Activated naive CD8-positive, alpha-beta T cell treated with anti-CD3 and anti-CD28 coated beads, Interleukin-2, amount 10 ng/mL, durations not matched to agents 7 days and 5 days (primary cell): ENCODE measurements around the gene C1orf52. TPM values are rescaled to one million over a fixed set of nuclear protein-coding genes. Genes with fewer than 3 reads are reported as not detected.

ENCODE experiments used
- ATAC-seq: fragments of 150-1000 bp; cut with Tn5 transposase; one replicate; pipeline ENCODE4 v1.10.0; 2021; ENCODE audit warnings: low read depth, moderate library complexity
- POLR2A ChIA-PET: fragments of 350-600 bp; sonication (Branson Sonifier 250); formaldehyde crosslinking; loops from one replicate; lab custom pipeline; 2021; ENCODE audit warnings: antibody characterized with exemption; lab: Charles Lee
- DNase-seq: peaks from one replicate; pipeline ENCODE4 v3.0.0; 2021
- H3K27ac Mint-ChIP-seq: one replicate; pipeline ENCODE4 v1.8.0; 2022; ENCODE audit warnings: mild to moderate bottlenecking, mixed read lengths
- H3K27me3 Mint-ChIP-seq: one replicate; pipeline ENCODE4 v1.8.0; 2022; ENCODE audit warnings: mild to moderate bottlenecking, moderate library complexity, mixed read lengths
- H3K36me3 Mint-ChIP-seq: one replicate; pipeline ENCODE4 v1.8.0; 2021; ENCODE audit warnings: mild to moderate bottlenecking, mixed read lengths
- H3K4me1 Mint-ChIP-seq: one replicate; pipeline ENCODE4 v1.8.0; 2021; ENCODE audit warnings: mixed read lengths
- H3K4me3 Mint-ChIP-seq: one replicate; pipeline ENCODE4 v1.8.0; 2022; ENCODE audit warnings: mild to moderate bottlenecking, moderate library complexity, mixed read lengths
- H3K9me3 Mint-ChIP-seq: one replicate; pipeline ENCODE4 v1.8.0; 2021; ENCODE audit warnings: mixed read lengths
- total RNA-seq, 2 experiments: library from RNA; stranded (reverse); gene quantifications; one replicate each; pipeline ENCODE4 v1.2.3, GENCODE V29; 2021

The C1orf52 gene
- total RNA-seq, 2 experiments from 2014 or later = 31.2 to 35.7 TPM

GRCh38 chr1:85240643-85241042 is 18.8 kb downstream of the C1orf52 start:
- Mint-ChIP-seq H3K27me3 (peaks cover 6% of the 10 kb centered on the region), H3K36me3 (peaks cover 6% of the 10 kb centered on the region), H3K4me3 (no peak overlapping the region), H3K27ac (peak overlapping the region; percentile 81), H3K4me1 (peaks cover 19% of the 10 kb centered on the region), H3K9me3 (peaks cover 1% of the 10 kb centered on the region)
- ATAC-seq (no peak), DNase-seq (no peak)
- POLR2A ChIA-PET = interaction anchor here (1.1 to 1.5 kb wide), 2 partner anchors 14 to 19 kb away, joined by 3 to 6 read pairs; partner anchors contain the start of gene C1orf52

GRCh38 chr1:85240174-85240601 is 19.3 kb downstream of the C1orf52 start:
- H3K27ac Mint-ChIP-seq = peak overlapping the region; percentile 81
- POLR2A ChIA-PET = interaction anchor here (1.1 to 1.5 kb wide), 2 partner anchors 14 to 19 kb away, joined by 3 to 6 read pairs; partner anchors contain the start of gene C1orf52
- H3K36me3 Mint-ChIP-seq = peaks cover 4% of the 10 kb centered on the region
- H3K27me3 Mint-ChIP-seq = peaks cover 6% of the 10 kb centered on the region
- peaks cover 1% of the 10 kb centered on the region for H3K9me3 Mint-ChIP-seq
- no peak for DNase-seq
- peak; percentile 72 for ATAC-seq
- H3K4me1 Mint-ChIP-seq = peaks cover 16% of the 10 kb centered on the region
- no peak overlapping the region for H3K4me3 Mint-ChIP-seq

GRCh38 chr1:85237613-85238012 is 21.8 kb downstream of the C1orf52 start:
- Mint-ChIP-seq H3K4me3 (no peak overlapping the region), H3K27ac (no peak overlapping the region), H3K9me3 (peaks cover 1% of the 10 kb centered on the region), H3K4me1 (peaks cover 10% of the 10 kb centered on the region), H3K27me3 (peaks cover 10% of the 10 kb centered on the region), H3K36me3 (peaks cover 4% of the 10 kb centered on the region)
- POLR2A ChIA-PET = no interaction called here
- DNase-seq = no peak
- ATAC-seq = no peak

- ATAC-seq (no peak), DNase-seq (no peak)
- Mint-ChIP-seq H3K36me3 (no peaks in the 10 kb centered on the region), H3K27ac (no peak overlapping the region), H3K4me1 (no peaks in the 10 kb centered on the region), H3K27me3 (peaks cover 7% of the 10 kb centered on the region), H3K4me3 (no peak overlapping the region), H3K9me3 (no peaks in the 10 kb centered on the region)
- POLR2A ChIA-PET = no interaction called here
These were observed 29.0 kb downstream of the C1orf52 start for GRCh38 chr1:85230305-85230977.

- Mint-ChIP-seq H3K27ac (no peak overlapping the region), H3K4me3 (no peak overlapping the region), H3K4me1 (no peaks in the 10 kb centered on the region), H3K36me3 (no peaks in the 10 kb centered on the region), H3K9me3 (no peaks in the 10 kb centered on the region), H3K27me3 (peaks cover 5% of the 10 kb centered on the region)
- ATAC-seq (no peak), DNase-seq (no peak)
- POLR2A ChIA-PET = no interaction called here
These were observed 29.8 kb downstream of the C1orf52 start for GRCh38 chr1:85229574-85230097.

- no peak overlapping the region for H3K4me3 Mint-ChIP-seq
- peaks cover 5% of the 10 kb centered on the region for H3K27me3 Mint-ChIP-seq
- no peaks in the 10 kb centered on the region for H3K36me3 Mint-ChIP-seq
- H3K4me1 Mint-ChIP-seq = no peaks in the 10 kb centered on the region
- DNase-seq (no peak), ATAC-seq (no peak)
- no peak overlapping the region for H3K27ac Mint-ChIP-seq
- POLR2A ChIA-PET = no interaction called here
- H3K9me3 Mint-ChIP-seq = no peaks in the 10 kb centered on the region
These were observed 30.5 kb downstream of the C1orf52 start for GRCh38 chr1:85228972-85229371.

- no peak overlapping the region for H3K27ac Mint-ChIP-seq
- POLR2A ChIA-PET = no interaction called here
- no peak overlapping the region for H3K4me3 Mint-ChIP-seq
- H3K9me3 Mint-ChIP-seq = no peaks in the 10 kb centered on the region
- no peak for DNase-seq
- H3K4me1 Mint-ChIP-seq = no peaks in the 10 kb centered on the region
- H3K36me3 Mint-ChIP-seq = no peaks in the 10 kb centered on the region
- ATAC-seq = no peak
- H3K27me3 Mint-ChIP-seq = peaks cover 5% of the 10 kb centered on the region
These were observed 33.7 kb downstream of the C1orf52 start for GRCh38 chr1:85225624-85226380.

- no peaks in the 10 kb centered on the region for H3K36me3 Mint-ChIP-seq
- H3K4me1 Mint-ChIP-seq = no peaks in the 10 kb centered on the region
- DNase-seq (no peak), ATAC-seq (no peak)
- H3K4me3 Mint-ChIP-seq = no peak overlapping the region
- H3K27ac Mint-ChIP-seq = no peak overlapping the region
- H3K9me3 Mint-ChIP-seq = no peaks in the 10 kb centered on the region
- POLR2A ChIA-PET = no interaction called here
- peaks cover 5% of the 10 kb centered on the region for H3K27me3 Mint-ChIP-seq
These were observed 34.5 kb downstream of the C1orf52 start for GRCh38 chr1:85224734-85225623.

- Mint-ChIP-seq H3K27ac (no peak overlapping the region), H3K27me3 (peaks cover 5% of the 10 kb centered on the region), H3K4me3 (no peak overlapping the region), H3K4me1 (no peaks in the 10 kb centered on the region), H3K9me3 (no peaks in the 10 kb centered on the region), H3K36me3 (no peaks in the 10 kb centered on the region)
- POLR2A ChIA-PET = no interaction called here
- no peak for DNase-seq
- no peak for ATAC-seq
These were observed 35.2 kb downstream of the C1orf52 start for GRCh38 chr1:85224295-85224694.

- H3K36me3 Mint-ChIP-seq = no peaks in the 10 kb centered on the region
- H3K27ac Mint-ChIP-seq = no peak overlapping the region
- H3K27me3 Mint-ChIP-seq = peaks cover 10% of the 10 kb centered on the region
- no peak overlapping the region for H3K4me3 Mint-ChIP-seq
- DNase-seq = no peak
- no peak for ATAC-seq
- POLR2A ChIA-PET = no interaction called here
- H3K9me3 Mint-ChIP-seq = no peaks in the 10 kb centered on the region
- H3K4me1 Mint-ChIP-seq = no peaks in the 10 kb centered on the region
These were observed 36.1 kb downstream of the C1orf52 start for GRCh38 chr1:85223334-85223733.

- Mint-ChIP-seq H3K27me3 (peaks cover 21% of the 10 kb centered on the region), H3K27ac (no peak overlapping the region), H3K4me1 (no peaks in the 10 kb centered on the region)
These were observed 38.7 kb downstream of the C1orf52 start for GRCh38 chr1:85220756-85221201.

GRCh38 chr1:85219853-85220610 is 39.4 kb downstream of the C1orf52 start:
- no peaks in the 10 kb centered on the region for H3K36me3 Mint-ChIP-seq
- ATAC-seq (no peak), DNase-seq (no peak)
- H3K4me3 Mint-ChIP-seq = no peak overlapping the region
- peaks cover 24% of the 10 kb centered on the region for H3K27me3 Mint-ChIP-seq
- no peaks in the 10 kb centered on the region for H3K9me3 Mint-ChIP-seq
- POLR2A ChIA-PET = no interaction called here
- H3K27ac Mint-ChIP-seq = no peak overlapping the region
- no peaks in the 10 kb centered on the region for H3K4me1 Mint-ChIP-seq

More at GRCh38 chr1:85220756-85221201, 38.7 kb downstream of the C1orf52 start:
- DNase-seq (no peak), ATAC-seq (no peak)
- POLR2A ChIA-PET = no interaction called here
- Mint-ChIP-seq H3K36me3 (no peaks in the 10 kb centered on the region), H3K4me3 (no peak overlapping the region), H3K9me3 (no peaks in the 10 kb centered on the region)
